ENCODE data around the gene SRSF11. TPM values are rescaled to one million over a fixed set of nuclear protein-coding genes. Genes with fewer than 3 reads are reported as not detected.

Gene SRSF11
- total RNA-seq, 2 experiments from 2014 or later, result 194 to 203 TPM

- no peak for TF ChIP-seq CTCF (IDR thresholded peaks at IDR 0.05)
- Mint-ChIP-seq H3K4me1 (ENCODE audit: low read depth) (peaks cover 35% of the 10 kb centered on the region), H3K4me3 (peak overlapping the region; percentile 94), H3K27ac (peak overlapping the region; percentile 98), H3K36me3 (ENCODE audit: low read depth) (peaks cover 44% of the 10 kb centered on the region), H3K9me3 (no peaks in the 10 kb centered on the region), H3K27me3 (no peaks in the 10 kb centered on the region)
- no peak for DNase-seq
- ChIA-PET CTCF (interaction anchor here (1.2 to 2.2 kb wide), 3 partner anchors 12 to 190 kb away, joined by 3 to 9 read pairs (median 7); partner anchors contain the start of gene LRRC40), POLR2A (interaction anchor here (1.9 to 3.4 kb wide), 5 partner anchors 10 to 134 kb away, joined by 8 to 21 read pairs (median 15); partner anchors contain the start of genes ANKRD13C and LRRC40)
- no peak for ATAC-seq
- intact Hi-C loops (cut with micrococcal nuclease), result no loop called here
Observed at GRCh38 chr1:70220517-70221237, 503 bp upstream of the SRSF11 start.

GRCh38 chr1:70222716-70223235 is 1.6 kb downstream of the SRSF11 start:
- POLR2A ChIA-PET, result interaction anchor here (1.0 to 3.4 kb wide), 2 partner anchors 11 to 17 kb away, joined by 3 to 14 read pairs; no protein-coding TSS in a partner anchor
- H3K9me3 Mint-ChIP-seq, result no peaks in the 10 kb centered on the region
- ATAC-seq (no peak), DNase-seq (no peak)
- H3K4me1 Mint-ChIP-seq (ENCODE audit: low read depth), result peaks cover 51% of the 10 kb centered on the region
- CTCF ChIA-PET, result interaction anchor here (1.4 kb wide), 1 partner anchor 31 kb away, joined by 3 read pairs; no protein-coding TSS in a partner anchor
- H3K4me3 Mint-ChIP-seq, result peak overlapping the region; percentile 94
- peaks cover 39% of the 10 kb centered on the region for H3K36me3 Mint-ChIP-seq (ENCODE audit: low read depth)
- intact Hi-C loops (cut with micrococcal nuclease), result no loop called here
- H3K27me3 Mint-ChIP-seq, result no peaks in the 10 kb centered on the region
- TF ChIP-seq CTCF (IDR thresholded peaks at IDR 0.05), result no peak
- H3K27ac Mint-ChIP-seq, result peak overlapping the region; percentile 98

- intact Hi-C loops (cut with micrococcal nuclease), result no loop called here
- POLR2A ChIA-PET, result interaction anchor here (0.7 to 1.2 kb wide), 2 partner anchors 22 to 287 kb away, joined by 3 read pairs; no protein-coding TSS in a partner anchor
- Mint-ChIP-seq H3K27me3 (no peaks in the 10 kb centered on the region), H3K4me1 (ENCODE audit: low read depth) (peaks cover 55% of the 10 kb centered on the region), H3K36me3 (ENCODE audit: low read depth) (peaks cover 45% of the 10 kb centered on the region), H3K27ac (peak overlapping the region; percentile 4), H3K9me3 (no peaks in the 10 kb centered on the region), H3K4me3 (no peak overlapping the region)
- CTCF ChIA-PET, result no interaction called here
- no peak for TF ChIP-seq CTCF (IDR thresholded peaks at IDR 0.05)
- DNase-seq, result no peak
- ATAC-seq, result no peak
Observed at GRCh38 chr1:70224954-70225353, 3.8 kb downstream of the SRSF11 start.

- no peak for TF ChIP-seq CTCF (IDR thresholded peaks at IDR 0.05)
- Mint-ChIP-seq H3K36me3 (ENCODE audit: low read depth) (peaks cover 57% of the 10 kb centered on the region), H3K4me3 (no peak overlapping the region), H3K9me3 (no peaks in the 10 kb centered on the region), H3K27me3 (no peaks in the 10 kb centered on the region), H3K27ac (peak overlapping the region; percentile 44), H3K4me1 (ENCODE audit: low read depth) (peaks cover 54% of the 10 kb centered on the region)
- ChIA-PET CTCF (no interaction called here), POLR2A (interaction anchor here (0.6 to 1.0 kb wide), 2 partner anchors 12 to 28 kb away, joined by 3 read pairs; no protein-coding TSS in a partner anchor)
- DNase-seq (no peak), ATAC-seq (peak; percentile 34)
- intact Hi-C loops (cut with micrococcal nuclease), result no loop called here
Observed at GRCh38 chr1:70227439-70227838, 6.3 kb downstream of the SRSF11 start.

GRCh38 chr1:70228670-70229069 is 7.5 kb downstream of the SRSF11 start:
- TF ChIP-seq CTCF (IDR thresholded peaks at IDR 0.05), result no peak
- peaks cover 57% of the 10 kb centered on the region for H3K36me3 Mint-ChIP-seq (ENCODE audit: low read depth)
- H3K27ac Mint-ChIP-seq, result no peak overlapping the region
- DNase-seq, result no peak
- H3K27me3 Mint-ChIP-seq, result no peaks in the 10 kb centered on the region
- CTCF ChIA-PET, result no interaction called here
- H3K4me3 Mint-ChIP-seq, result no peak overlapping the region
- no peak for ATAC-seq
- H3K4me1 Mint-ChIP-seq (ENCODE audit: low read depth), result peaks cover 45% of the 10 kb centered on the region
- H3K9me3 Mint-ChIP-seq, result no peaks in the 10 kb centered on the region
- POLR2A ChIA-PET, result interaction anchor here (1.2 kb wide), 1 partner anchor 9 kb away, joined by 3 read pairs; no protein-coding TSS in a partner anchor
- intact Hi-C loops (cut with micrococcal nuclease), result no loop called here

All from activated CD8-positive, alpha-beta T cell treated with anti-CD3 and anti-CD28 coated beads for 36 hours (primary cell).